GM12873 (cell line): Measurements from ENCODE around the gene HEMK1.

ENCODE experiments used
- CTCF ChIP-seq: IDR thresholded peaks from 2 replicates; pipeline ENCODE4 v1.5.1; 2012; ENCODE audit warnings: low read depth, mild to moderate bottlenecking, moderate library complexity, low read length, control low read depth; ENCODE audit not compliant: insufficient read depth; ENCODE audit errors: missing control alignments

HEMK1 gene

GRCh38 chr3:50525987-50526386 lies 43.3 kb upstream of the HEMK1 start:
- TF ChIP-seq CTCF = no peak

- no peak for TF ChIP-seq CTCF
These were observed 39.0 kb upstream of the HEMK1 start for GRCh38 chr3:50530001-50530970.

GRCh38 chr3:50531201-50531600 lies 38.1 kb upstream of the HEMK1 start:
- no peak for TF ChIP-seq CTCF

- TF ChIP-seq CTCF = no peak
These were observed 37.1 kb upstream of the HEMK1 start for GRCh38 chr3:50532062-50532705.

- no peak for TF ChIP-seq CTCF
These were observed 36.0 kb upstream of the HEMK1 start for GRCh38 chr3:50533316-50533715.

GRCh38 chr3:50533807-50534461 lies 35.4 kb upstream of the HEMK1 start:
- TF ChIP-seq CTCF = no peak
